Liver (tissue), 2 donors: ENCODE data around the gene FKRP.

Source experiments
- RXRA ChIP-seq, 2 donors: IDR thresholded peaks; 2 replicates each; pipeline ENCODE4 v1.6.1; 2017 to 2018; ENCODE audit warnings: antibody characterized with exemption in 2 of 2, mild to moderate bottlenecking in 1 of 2
- TAF1 ChIP-seq: conservative IDR thresholded peaks from 2 replicates; pipeline ENCODE4 v1.6.1; 2016; ENCODE audit warnings: antibody characterized with exemption, mild to moderate bottlenecking
- donor health status: healthy.

DNA sequence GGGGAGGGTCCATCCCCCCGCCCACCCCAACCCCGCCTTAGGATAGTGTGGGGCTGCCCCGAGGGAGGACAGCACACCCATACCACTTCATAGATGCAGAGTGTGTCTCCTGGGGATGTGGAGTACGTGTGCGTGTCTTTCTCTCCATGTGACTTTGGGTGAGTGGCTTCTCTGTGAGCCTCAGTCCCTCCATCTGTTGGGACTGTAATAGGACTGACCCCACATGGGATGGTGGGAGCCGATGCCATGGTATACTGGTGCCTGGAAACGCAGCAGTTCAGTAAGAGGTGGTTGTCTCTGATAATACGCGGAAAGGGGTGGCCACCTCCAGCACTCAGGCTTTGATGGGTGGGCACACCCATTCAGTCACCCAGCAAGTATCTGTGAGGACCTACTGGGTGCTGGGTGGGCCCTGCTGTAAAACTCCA, 28.1 kb upstream of the FKRP start:
- TF ChIP-seq TAF1: no peak
- no peak for TF ChIP-seq RXRA (IDR thresholded peaks at IDR 0.05)
